Smooth muscle cell (in vitro differentiated cells): ENCODE measurements around the gene GADD45B. TPM values are rescaled to one million over a fixed set of nuclear protein-coding genes. Genes with fewer than 3 reads are reported as not detected.

Experiments
- DNase-seq: peaks from one replicate; lab custom pipeline; 2025; ENCODE audit not compliant: unreplicated experiment; lab: John Stamatoyannopoulos, UW
- H2AFZ ChIP-seq: fragments of 200-600 bp; sonication (generic); 2 replicates; pipeline ENCODE4 v1.6.0; 2016; ENCODE audit warnings: antibody characterized with exemption, low read depth, mild to moderate bottlenecking
- H3F3A ChIP-seq: fragments of 200-600 bp; sonication (generic); 2 replicates; pipeline ENCODE4 v1.6.0; 2017; ENCODE audit warnings: antibody characterized with exemption, low read depth
- H3K27ac ChIP-seq: fragments of 200-600 bp; sonication (generic); 2 replicates; pipeline ENCODE4 v1.5.1; 2016; ENCODE audit warnings: low read depth, mild to moderate bottlenecking
- H3K27me3 ChIP-seq: fragments of 200-600 bp; sonication (generic); 2 replicates; pipeline ENCODE4 v1.6.1; 2016; ENCODE audit warnings: low read depth, mild to moderate bottlenecking
- H3K36me3 ChIP-seq: fragments of 200-600 bp; sonication (generic); 2 replicates; pipeline ENCODE4 v1.5.1; 2016; ENCODE audit warnings: low read depth
- H3K4me1 ChIP-seq: fragments of 200-600 bp; sonication (generic); 2 replicates; pipeline ENCODE4 v1.5.1; 2016; ENCODE audit warnings: low read depth
- H3K4me2 ChIP-seq: fragments of 200-600 bp; sonication (generic); 2 replicates; pipeline ENCODE4 v1.6.0; 2016; ENCODE audit warnings: mild to moderate bottlenecking
- H3K4me3 ChIP-seq: fragments of 200-600 bp; sonication (generic); 2 replicates; pipeline ENCODE4 v1.5.1; 2016; ENCODE audit warnings: mild to moderate bottlenecking
- H3K79me2 ChIP-seq: fragments of 200-600 bp; sonication (generic); 2 replicates; pipeline ENCODE4 v1.6.0; 2016; ENCODE audit warnings: low read depth, mild to moderate bottlenecking
- H3K9ac ChIP-seq: fragments of 200-600 bp; sonication (generic); 2 replicates; pipeline ENCODE4 v1.6.0; 2016; ENCODE audit warnings: low read depth
- H3K9me3 ChIP-seq: fragments of 200-600 bp; sonication (generic); replicated peaks from 2 replicates; pipeline ENCODE4 v1.5.1; 2016; ENCODE audit warnings: low read depth
- H4K20me1 ChIP-seq: fragments of 200-600 bp; sonication (generic); 2 replicates; pipeline ENCODE4 v1.6.0; 2016; ENCODE audit warnings: low read depth
- WGBS: methylation state at CpG from one replicate; pipeline ENCODE4 v1.1.7; 2016; ENCODE audit warnings: low lambda C conversion rate; 5-methylcytosine and 5-hydroxymethylcytosine counted together
- polyA plus RNA-seq: library from polyadenylated mRNA; unstranded; fragments of >200 nt; fragmentation: Nextera tagmentation; extraction: Ambion mirVana; gene quantifications from 2 replicates; pipeline ENCODE4 v1.2.1, GENCODE V29; 2016
- total RNA-seq: library from RNA; depleted of rRNA; stranded (reverse); fragments of >200 nt; gene quantifications from 2 replicates; pipeline ENCODE4 v1.2.3, GENCODE V29; 2014
- TF ChIP-seq, protein P1 (sequence below): fragments of 200-600 bp; sonication (generic); IDR thresholded peaks from 2 replicates; pipeline ENCODE4 v1.5.1; 2017; ENCODE audit warnings: borderline replicate concordance, mild to moderate bottlenecking, antibody characterized with exemption; ENCODE audit not compliant: insufficient read depth, poor library complexity, severe bottlenecking

Gene GADD45B
- total and polyA plus RNA-seq, 2 experiments from 2014 or later: 252 to 533 TPM

- Histone ChIP-seq H3K27me3 (no peaks in the 10 kb centered on the region), H3K4me1 (peaks cover 5% of the 10 kb centered on the region), H3K9me3 (no peaks in the 10 kb centered on the region), H3K27ac (peak overlapping the region; percentile 96), H3K36me3 (no peaks in the 10 kb centered on the region), H3F3A (peaks cover 26% of the 10 kb centered on the region), H4K20me1 (peaks cover 30% of the 10 kb centered on the region), H3K79me2 (peaks cover 26% of the 10 kb centered on the region), H3K9ac (peak overlapping the region; percentile 80), H2AFZ (no peak overlapping the region), H3K4me2 (peak overlapping the region; percentile 85), H3K4me3 (peak overlapping the region; percentile 99)
- TF ChIP-seq, protein P1, sequence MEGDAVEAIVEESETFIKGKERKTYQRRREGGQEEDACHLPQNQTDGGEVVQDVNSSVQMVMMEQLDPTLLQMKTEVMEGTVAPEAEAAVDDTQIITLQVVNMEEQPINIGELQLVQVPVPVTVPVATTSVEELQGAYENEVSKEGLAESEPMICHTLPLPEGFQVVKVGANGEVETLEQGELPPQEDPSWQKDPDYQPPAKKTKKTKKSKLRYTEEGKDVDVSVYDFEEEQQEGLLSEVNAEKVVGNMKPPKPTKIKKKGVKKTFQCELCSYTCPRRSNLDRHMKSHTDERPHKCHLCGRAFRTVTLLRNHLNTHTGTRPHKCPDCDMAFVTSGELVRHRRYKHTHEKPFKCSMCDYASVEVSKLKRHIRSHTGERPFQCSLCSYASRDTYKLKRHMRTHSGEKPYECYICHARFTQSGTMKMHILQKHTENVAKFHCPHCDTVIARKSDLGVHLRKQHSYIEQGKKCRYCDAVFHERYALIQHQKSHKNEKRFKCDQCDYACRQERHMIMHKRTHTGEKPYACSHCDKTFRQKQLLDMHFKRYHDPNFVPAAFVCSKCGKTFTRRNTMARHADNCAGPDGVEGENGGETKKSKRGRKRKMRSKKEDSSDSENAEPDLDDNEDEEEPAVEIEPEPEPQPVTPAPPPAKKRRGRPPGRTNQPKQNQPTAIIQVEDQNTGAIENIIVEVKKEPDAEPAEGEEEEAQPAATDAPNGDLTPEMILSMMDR: peak; percentile 2
- 2% methylated on average over 41 of the region's 45 CpGs for WGBS
- no peak for DNase-seq
Observed at GRCh38 chr19:2475018-2475701, 767 bp upstream of the GADD45B start.

DNA sequence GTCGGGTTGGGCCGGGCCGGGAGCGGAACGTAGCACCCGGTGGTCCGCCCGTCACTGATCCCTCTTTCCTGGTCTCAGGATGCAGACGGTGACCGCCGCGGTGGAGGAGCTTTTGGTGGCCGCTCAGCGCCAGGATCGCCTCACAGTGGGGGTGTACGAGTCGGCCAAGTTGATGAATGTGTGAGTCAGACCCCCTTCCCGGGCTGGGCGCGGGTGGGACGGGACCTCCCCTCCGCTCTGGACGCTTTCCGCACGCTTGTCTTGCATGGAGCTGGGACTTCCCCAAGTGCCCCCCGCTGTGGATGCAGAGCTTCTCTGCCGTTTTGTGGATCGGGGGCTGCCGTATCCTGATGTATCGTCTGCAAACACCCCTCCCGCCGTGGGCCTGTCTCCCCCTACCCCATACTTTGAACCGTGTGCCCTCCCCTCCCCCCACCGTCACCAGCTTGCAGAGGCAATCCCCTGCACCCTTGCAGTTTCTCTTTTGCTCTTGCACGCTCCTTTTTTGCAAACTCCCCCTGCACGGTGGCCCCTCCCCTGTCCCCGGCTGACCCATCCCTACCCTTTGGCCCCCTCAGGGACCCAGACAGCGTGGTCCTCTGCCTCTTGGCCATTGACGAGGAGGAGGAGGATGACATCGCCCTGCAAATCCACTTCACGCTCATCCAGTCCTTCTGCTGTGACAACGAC lies 669 bp downstream of the GADD45B start:
- peak overlapping the region; percentile 95 for H3K4me2 ChIP-seq
- H3K27me3 ChIP-seq: no peaks in the 10 kb centered on the region
- TF ChIP-seq, protein P1: no peak
- H3K4me1 ChIP-seq: peaks cover 5% of the 10 kb centered on the region
- H4K20me1 ChIP-seq: peaks cover 30% of the 10 kb centered on the region
- WGBS: 2% methylated on average over 26 of the region's 42 CpGs
- DNase-seq: peak; percentile 87
- peak overlapping the region; percentile 99 for H3K4me3 ChIP-seq
- H3K36me3 ChIP-seq: no peaks in the 10 kb centered on the region
- peak overlapping the region; percentile 96 for H3K27ac ChIP-seq
- H2AFZ ChIP-seq: no peak overlapping the region
- peaks cover 27% of the 10 kb centered on the region for H3F3A ChIP-seq
- peak overlapping the region; percentile 97 for H3K9ac ChIP-seq
- peaks cover 26% of the 10 kb centered on the region for H3K79me2 ChIP-seq
- H3K9me3 ChIP-seq: no peaks in the 10 kb centered on the region

GRCh38 chr19:2477141-2477710 lies 1.3 kb downstream of the GADD45B start:
- no peak for DNase-seq
- Histone ChIP-seq H4K20me1 (peaks cover 30% of the 10 kb centered on the region), H3K27me3 (no peaks in the 10 kb centered on the region), H3F3A (peaks cover 27% of the 10 kb centered on the region), H3K4me2 (peak overlapping the region; percentile 95), H2AFZ (no peak overlapping the region), H3K9ac (peak overlapping the region; percentile 97), H3K4me1 (peaks cover 5% of the 10 kb centered on the region), H3K9me3 (no peaks in the 10 kb centered on the region), H3K79me2 (peaks cover 26% of the 10 kb centered on the region), H3K36me3 (no peaks in the 10 kb centered on the region), H3K27ac (peak overlapping the region; percentile 96), H3K4me3 (peak overlapping the region; percentile 99)
- under 1% methylated on average over 27 of the region's 27 CpGs for WGBS
- TF ChIP-seq, protein P1: no peak
